ENCODE results near the gene TMEM181. TPM values are rescaled to one million over a fixed set of nuclear protein-coding genes. Genes with fewer than 3 reads are reported as not detected.

The TMEM181 gene
- total and polyA plus RNA-seq, 8 donors, result 14.1 to 32.8 (median 23.1) TPM

DNA sequence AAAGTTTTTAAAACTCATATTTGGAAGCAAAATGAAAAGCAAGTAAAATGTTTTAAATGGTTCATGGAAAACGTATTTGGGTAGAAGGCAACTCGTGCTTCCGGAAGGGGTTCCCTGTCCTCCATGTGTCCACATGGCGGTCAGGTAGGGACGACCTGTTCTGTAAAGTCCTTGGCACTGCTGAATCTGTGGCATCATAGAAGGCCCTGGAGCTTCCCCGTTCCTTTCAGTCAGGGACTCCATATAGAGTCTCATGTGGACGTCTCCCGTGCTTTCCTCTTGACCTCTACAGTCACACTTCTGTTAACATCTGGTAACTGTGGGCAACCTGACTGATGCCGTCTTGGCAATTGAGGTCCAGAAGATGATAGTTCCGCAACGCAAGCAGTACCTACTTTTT lies 73.2 kb downstream of the TMEM181 start:
- no peaks in the 10 kb centered on the region for H3K9me3 ChIP-seq
- ATAC-seq, result no peak
- no peaks in the 10 kb centered on the region for H3K27me3 ChIP-seq
- TF ChIP-seq CTCF (IDR thresholded peaks at IDR 0.05), result no peak
- peaks cover 4 to 9% (median 9%) of the 10 kb centered on the region in 3 donors for H3K4me1 ChIP-seq
- H3K4me3 ChIP-seq, result no peak overlapping the region
- 85 to 90% methylated on average over 11 of the region's 11 CpGs for WGBS, 2 donors
- no peak for FAIRE-seq
- no peak for DNase-seq
- intact Hi-C loops (cut with DNase I), result no loop called here
- H3K36me3 ChIP-seq, result peaks cover 2 to 26% (median 3%) of the 10 kb centered on the region in 3 donors
- no peak overlapping the region for H3K27ac ChIP-seq

DNA sequence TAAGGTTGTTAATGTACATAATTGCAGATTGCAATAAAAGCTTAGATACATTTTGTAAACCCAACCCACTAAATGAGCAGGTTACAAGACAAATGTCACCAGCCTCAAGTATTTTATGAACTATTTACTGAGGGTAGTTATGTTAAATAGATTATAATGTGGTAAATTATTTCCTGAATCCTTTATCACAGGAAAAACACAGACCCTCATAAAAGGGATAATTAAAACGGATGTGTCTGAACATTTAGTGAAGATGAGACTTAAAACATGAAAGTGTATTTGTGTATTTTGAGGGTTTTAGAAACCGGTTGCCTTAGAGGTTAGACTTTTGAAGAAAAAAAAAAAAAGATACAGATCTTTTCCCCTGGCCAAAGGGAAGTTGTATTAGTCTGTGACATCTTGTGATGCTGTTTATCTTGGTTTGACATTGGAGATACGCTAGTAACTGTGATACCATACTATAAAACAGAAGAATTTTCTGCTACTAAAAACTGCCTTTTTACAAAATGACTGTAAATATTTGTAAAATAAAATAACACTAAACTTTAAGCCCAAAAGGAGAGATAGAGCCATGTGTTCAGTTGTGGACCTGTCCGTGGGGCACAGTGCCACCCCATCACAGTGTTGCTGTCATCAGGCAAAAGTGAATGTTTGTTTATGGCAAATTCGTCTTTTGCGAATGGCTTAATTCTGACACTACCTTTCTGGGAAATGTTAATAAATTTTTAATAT lies 75.0 kb downstream of the TMEM181 start:
- peaks cover 0 to 20% (median 0%) of the 10 kb centered on the region in 3 donors for H3K36me3 ChIP-seq
- peaks cover 0 to 7% (median 4%) of the 10 kb centered on the region in 3 donors for H3K4me1 ChIP-seq
- H3K9me3 ChIP-seq, result no peaks in the 10 kb centered on the region
- no peak for ATAC-seq
- no peak for FAIRE-seq
- no peak for DNase-seq
- H3K27me3 ChIP-seq, result no peaks in the 10 kb centered on the region
- no peak overlapping the region for H3K27ac ChIP-seq
- intact Hi-C loops (cut with DNase I), result no loop called here
- no peak overlapping the region for H3K4me3 ChIP-seq
- TF ChIP-seq CTCF (IDR thresholded peaks at IDR 0.05), result no peak
- 73 to 77% methylated on average over 6 of the region's 6 CpGs for WGBS, 2 donors

GRCh38 chr6:158635427-158636073 lies 75.7 kb downstream of the TMEM181 start:
- H3K4me1 ChIP-seq, result peaks cover 0 to 7% (median 4%) of the 10 kb centered on the region in 3 donors
- no peaks in the 10 kb centered on the region for H3K27me3 ChIP-seq
- ATAC-seq, result no peak
- DNase-seq, result no peak
- WGBS, 2 donors, result 89 to 92% methylated on average over 7 of the region's 7 CpGs
- H3K4me3 ChIP-seq, result no peak overlapping the region
- H3K9me3 ChIP-seq, result no peaks in the 10 kb centered on the region
- no peak overlapping the region for H3K27ac ChIP-seq
- no peak for TF ChIP-seq CTCF (IDR thresholded peaks at IDR 0.05)
- peaks cover 0 to 16% (median 0%) of the 10 kb centered on the region in 3 donors for H3K36me3 ChIP-seq
- intact Hi-C loops (cut with DNase I), result no loop called here
- FAIRE-seq, result no peak

GRCh38 chr6:158636778-158637177 lies 76.9 kb downstream of the TMEM181 start:
- no peak overlapping the region for H3K4me3 ChIP-seq
- H3K36me3 ChIP-seq, result peaks cover 0 to 16% (median 0%) of the 10 kb centered on the region in 3 donors
- H3K9me3 ChIP-seq, result no peaks in the 10 kb centered on the region
- no peaks in the 10 kb centered on the region for H3K27me3 ChIP-seq
- no peak for FAIRE-seq
- WGBS, 2 donors, result 86 to 92% methylated on average over 8 of the region's 8 CpGs
- no peak for DNase-seq
- intact Hi-C loops (cut with DNase I), result no loop called here
- no peak for TF ChIP-seq CTCF (IDR thresholded peaks at IDR 0.05)
- H3K27ac ChIP-seq, result no peak overlapping the region
- no peak for ATAC-seq
- peaks cover 0 to 9% (median 4%) of the 10 kb centered on the region in 3 donors for H3K4me1 ChIP-seq
